HPDE6-E6E7 (cell line): ENCODE measurements around the gene RABL2A.
"Not testable (repeated sequence)": the region's sequence is repeated elsewhere in the genome, so short reads cannot be mapped to it uniquely, and the experiment has no call there.

Experiments used
- DNase-seq: peaks from one replicate; pipeline ENCODE4 v3.0.0; 2011; ENCODE audit warnings: missing footprints; ENCODE audit errors: extremely low spot score

Gene RABL2A

DNA sequence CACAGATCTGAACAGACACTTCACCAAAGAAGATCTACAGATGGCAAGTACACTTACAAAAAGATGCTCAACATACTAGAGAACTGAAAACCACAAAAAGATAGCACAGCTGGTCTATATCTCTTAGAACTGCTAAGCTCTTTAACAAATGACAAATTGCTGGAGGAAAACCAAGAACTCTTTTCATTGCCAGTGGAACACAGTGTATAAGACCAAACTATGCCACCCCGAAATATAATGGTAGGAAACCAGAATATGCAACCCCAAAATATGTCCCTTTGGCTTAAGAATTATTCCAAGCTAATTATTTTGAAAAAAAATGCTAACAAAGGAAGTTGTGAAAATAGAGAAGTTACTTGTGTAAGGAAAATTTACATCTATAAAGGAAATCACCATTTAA is 21.0 kb upstream of the RABL2A start:
- DNase-seq = not testable (repeated sequence)

DNA sequence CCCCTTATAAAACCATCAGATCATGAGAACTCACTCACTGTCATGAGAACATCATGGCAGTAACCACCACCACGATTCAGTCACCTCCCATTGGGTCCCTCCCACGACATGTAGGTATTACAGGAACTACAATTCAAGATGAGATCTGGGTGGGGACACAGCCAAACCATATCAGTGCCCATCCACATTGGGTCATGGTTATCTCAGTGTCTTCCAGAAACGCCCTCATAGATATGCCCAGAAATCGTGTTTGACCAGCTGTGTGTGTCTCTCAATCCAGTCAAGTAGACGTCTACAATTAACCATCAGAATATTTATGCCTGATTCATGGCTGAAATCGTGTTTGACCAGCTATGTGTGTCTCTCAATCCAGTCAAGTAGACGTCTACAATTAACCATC is 17.2 kb upstream of the RABL2A start:
- DNase-seq = not testable (repeated sequence)

DNA sequence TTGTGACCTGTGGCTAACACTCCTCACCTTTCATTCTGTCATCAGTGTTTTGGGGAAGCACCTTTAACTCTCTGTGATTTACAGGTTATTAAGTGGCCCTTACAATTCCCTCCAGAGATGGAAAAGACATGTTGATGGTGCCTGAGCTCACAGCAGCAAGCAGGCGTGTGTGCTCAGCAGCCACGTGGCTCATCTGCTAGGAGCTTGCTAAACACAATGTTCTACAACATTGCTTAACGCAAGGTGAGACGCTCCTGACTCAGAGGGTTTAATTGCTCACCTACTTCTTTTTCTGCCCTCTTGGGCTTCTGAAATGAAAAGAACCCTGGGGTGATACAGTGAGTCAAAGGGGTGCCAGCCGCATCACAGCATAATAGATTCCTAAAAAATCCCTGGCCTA is 6.1 kb upstream of the RABL2A start:
- not testable (repeated sequence) for DNase-seq

DNA sequence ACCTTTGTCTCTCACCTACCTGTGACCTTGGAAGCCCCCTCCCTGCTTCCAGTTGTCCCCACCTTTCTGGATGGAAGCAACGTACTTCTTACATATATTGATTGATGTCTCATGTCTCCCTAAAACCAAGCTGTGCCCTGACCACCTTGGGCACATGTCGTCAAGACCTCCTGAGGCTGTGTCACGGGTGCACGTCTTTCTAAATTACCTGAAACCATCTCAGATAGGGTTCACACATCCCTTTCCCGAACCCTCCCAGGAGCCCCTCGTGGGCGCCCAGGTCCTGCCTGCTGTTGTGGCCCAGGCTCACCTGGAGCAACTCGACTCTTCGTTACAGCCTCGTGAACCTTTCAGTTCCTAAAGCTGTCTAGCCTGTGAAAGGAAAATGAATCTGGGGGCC is 1.2 kb upstream of the RABL2A start:
- not testable (repeated sequence) for DNase-seq

DNA sequence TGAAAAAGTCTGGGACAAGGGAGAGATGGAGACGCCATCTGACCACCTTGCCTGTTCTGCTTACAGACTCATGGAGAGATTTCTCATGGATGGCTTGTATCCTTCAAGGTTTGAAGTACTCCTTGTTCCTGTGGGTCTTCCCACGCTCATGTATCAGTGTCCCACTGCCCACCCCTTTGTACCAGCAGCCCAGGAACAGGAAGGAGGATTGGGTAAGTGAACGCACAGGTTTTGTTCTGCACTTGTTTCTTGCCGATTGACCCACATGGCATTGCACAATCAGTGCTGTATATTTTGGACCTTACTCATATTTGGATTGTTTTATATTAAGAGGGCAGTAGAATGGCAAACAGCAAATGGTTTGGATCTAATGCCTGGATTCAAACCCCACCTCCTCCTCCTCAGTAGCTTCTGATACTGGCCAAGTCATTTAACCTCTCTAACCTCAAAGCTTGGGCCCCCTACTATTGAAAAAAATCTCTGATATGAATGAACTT is 5.8 kb downstream of the RABL2A start:
- not testable (repeated sequence) for DNase-seq

DNA sequence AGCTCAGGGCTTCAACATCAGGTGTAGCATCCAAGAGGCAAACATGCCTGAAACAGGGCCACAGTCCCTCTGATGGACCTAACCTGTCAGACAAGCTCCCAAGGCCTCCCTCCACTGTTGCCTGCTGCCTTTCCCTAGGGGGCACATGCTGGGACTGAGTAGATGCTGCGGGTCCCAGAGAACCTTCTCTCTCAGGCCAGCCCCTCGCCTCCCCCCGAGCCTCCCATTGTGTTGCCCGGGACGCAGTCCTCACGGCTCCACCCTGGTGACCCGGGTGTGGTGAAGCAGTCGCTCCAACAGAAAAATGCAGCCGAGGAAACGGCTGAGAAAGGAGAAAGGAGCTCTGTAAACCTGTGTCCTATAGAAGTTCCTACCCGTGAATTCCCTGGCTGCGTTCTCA is 8.3 kb downstream of the RABL2A start:
- not testable (repeated sequence) for DNase-seq

DNA sequence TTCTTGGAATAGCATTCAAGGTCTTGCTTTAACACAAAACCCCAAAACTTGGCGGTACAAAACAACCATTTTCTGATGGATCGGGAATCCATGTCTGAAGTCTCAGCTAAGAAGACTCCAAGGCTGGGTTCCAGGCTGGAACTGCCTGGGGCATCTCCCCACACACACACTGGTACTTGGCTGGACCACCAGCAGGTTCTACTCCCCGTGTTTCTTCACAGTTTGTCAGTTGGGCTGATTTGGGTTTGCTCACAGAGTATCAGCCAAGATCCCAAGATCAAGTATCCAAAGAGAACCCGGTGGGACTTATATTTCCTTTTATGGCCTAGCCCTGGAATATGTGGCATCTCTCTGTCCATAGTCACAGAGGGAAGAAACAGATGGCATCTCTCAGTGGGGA is 9.2 kb downstream of the RABL2A start:
- not testable (repeated sequence) for DNase-seq

DNA sequence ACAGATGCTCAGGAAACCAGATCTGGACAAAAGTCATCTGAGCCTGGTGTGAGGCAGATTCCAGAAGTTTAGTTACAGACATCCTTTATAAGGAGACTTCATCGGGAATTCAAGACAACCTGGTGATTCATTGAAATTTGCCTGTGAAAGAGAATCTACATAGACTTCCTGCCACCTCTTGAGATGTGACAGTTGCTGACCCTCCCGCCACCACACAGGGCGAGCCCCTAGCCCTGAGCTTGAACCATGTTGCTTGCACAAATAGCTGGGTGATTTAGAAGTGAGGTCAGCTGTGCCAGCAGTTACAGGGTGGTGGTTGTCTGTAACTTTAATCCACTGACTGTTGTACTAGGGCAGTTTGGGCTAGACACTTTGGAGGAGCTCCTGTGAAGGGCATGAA is 11.0 kb downstream of the RABL2A start:
- not testable (repeated sequence) for DNase-seq

DNA sequence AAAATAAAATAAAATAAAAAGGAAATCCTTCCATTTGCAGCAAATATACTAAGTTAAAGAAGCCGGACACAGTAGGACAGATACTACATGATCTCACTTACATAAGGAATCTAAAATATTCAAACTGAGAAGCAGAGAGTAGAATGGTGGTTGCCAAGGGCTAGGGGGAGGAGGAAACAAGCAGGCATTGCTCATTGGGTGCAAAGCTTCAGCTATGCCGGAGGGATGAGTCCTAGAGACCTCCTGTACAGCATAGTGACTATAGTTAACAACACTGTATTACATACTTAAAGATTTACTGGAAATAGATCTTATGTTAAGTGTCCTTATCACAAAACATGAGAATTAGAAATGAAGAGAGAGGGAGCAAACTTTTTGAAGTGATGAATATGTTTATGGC is 19.2 kb downstream of the RABL2A start:
- DNase-seq = not testable (repeated sequence)

DNA sequence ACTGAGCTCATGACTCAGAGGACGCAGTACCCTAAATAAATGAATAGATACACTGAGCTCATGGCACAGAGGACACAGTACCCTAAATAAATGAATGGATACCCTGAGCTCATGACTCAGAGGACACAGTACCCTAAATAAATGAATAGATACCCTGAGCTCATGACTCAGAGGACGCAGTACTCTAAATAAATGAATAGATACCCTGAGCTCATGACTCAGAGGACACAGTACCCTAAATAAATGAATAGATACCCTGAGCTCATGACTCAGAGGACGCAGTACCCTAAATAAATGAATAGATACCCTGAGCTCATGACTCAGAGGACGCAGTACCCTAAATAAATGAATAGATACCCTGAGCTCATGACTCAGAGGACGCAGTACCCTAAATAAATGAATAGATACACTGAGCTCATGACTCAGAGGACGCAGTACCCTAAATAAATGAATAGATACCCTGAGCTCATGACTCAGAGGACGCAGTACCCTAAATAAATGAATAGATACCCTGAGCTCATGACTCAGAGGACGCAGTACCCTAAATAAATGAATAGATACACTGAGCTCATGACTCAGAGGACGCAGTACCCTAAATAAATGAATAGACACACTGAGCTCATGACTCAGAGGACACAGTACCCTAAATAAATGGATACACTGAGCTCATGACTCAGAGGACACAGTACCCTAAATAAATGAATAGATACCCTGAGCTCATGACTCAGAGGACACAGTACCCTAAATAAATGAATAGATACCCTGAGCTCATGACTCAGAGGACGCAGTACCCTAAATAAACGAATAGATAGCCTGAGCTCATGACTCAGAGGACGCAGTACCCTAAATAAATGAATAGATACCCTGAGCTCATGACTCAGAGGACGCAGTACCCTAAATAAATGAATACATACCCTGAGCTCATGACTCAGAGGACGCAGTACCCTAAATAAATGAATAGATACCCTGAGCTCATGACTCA is 24.1 kb downstream of the RABL2A start:
- not testable (repeated sequence) for DNase-seq

DNA sequence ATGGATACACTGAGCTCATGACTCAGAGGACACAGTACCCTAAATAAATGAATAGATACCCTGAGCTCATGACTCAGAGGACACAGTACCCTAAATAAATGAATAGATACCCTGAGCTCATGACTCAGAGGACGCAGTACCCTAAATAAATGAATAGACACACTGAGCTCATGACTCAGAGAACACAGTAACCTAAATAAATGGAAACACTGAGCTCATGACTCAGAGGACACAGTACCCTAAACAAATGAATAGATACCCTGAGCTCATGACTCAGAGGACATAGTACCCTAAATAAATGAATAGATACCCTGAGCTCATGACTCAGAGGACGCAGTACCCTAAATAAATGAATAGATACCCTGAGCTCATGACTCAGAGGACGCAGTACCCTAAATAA is 25.5 kb downstream of the RABL2A start:
- DNase-seq = not testable (repeated sequence)

DNA sequence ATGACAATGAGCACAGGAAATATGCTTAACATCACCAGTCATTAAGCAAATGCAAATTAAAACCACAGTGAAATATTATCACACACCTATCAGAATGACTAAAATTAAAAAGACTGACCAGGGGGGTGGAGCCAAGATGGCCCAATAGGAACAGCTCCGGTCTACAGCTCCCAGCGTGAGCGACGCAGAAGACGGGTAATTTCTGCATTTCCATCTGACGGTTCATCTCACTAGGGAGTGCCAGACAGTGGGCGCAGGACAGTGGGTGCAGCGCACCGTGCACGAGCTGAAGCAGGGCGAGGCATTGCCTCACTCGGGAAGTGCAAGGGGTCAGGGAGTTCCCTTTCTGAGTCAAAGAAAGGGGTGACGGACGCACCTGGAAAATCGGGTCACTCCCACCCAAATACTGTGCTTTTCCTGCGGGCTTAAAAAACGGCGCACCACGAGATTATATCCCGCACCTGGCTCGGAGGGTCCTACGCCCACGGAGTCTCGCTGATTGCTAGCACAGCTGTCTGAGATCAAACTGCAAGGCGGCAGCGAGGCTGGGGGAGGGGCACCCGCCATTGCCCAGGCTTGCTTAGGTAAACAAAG is 29.1 kb downstream of the RABL2A start:
- DNase-seq = not testable (repeated sequence)

DNA sequence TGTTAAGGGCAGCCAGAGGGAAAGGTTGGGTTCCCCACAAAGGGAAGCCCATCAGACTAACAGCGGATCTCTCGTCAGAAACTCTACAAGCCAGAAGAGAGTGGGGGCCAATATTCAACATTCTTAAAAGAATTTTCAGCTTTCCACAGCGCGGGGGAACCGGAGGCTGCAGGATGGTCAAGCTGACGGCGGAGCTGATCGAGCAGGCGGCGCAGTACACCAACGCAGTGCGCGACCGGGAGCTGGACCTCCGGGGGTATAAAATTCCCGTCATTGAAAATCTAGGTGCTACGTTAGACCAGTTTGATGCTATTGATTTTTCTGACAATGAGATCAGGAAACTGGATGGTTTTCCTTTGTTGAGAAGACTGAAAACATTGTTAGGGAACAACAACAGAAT is 30.7 kb downstream of the RABL2A start:
- DNase-seq = not testable (repeated sequence)

DNA sequence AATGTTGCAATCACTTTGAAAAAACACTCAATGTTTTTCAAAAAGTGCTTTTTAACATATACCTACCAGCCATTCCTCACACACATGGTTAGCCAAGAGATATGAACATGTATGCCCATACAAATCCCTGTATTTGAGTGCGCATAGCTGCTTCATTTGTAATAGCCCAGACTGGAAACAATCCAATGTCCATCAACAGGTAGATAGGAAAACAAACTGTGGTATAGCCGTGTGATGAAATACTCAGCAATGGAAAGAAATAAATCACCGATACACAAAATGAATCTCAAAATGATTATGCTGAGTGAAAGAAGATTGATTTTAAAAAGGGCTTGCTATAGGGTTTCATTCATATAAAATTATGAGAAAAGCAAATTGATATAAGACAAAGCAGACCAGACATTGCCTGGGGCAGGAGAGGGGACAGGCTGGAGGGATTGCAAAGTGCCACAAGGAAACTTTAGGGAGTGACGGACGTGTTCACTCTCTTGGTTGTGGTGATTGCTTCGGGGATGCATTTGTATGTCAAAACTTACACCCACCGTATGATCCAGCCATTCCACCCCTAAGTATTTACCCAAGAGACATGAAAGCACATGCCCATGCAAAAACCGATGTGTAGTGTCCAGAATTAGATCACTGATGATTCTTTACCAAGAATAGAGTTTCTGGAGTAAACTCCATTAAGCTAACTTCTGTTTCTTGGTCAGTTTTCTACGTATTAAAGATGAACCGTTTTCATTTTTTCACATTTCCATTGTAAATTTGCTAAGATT is 36.4 kb downstream of the RABL2A start:
- DNase-seq = not testable (repeated sequence)

DNA sequence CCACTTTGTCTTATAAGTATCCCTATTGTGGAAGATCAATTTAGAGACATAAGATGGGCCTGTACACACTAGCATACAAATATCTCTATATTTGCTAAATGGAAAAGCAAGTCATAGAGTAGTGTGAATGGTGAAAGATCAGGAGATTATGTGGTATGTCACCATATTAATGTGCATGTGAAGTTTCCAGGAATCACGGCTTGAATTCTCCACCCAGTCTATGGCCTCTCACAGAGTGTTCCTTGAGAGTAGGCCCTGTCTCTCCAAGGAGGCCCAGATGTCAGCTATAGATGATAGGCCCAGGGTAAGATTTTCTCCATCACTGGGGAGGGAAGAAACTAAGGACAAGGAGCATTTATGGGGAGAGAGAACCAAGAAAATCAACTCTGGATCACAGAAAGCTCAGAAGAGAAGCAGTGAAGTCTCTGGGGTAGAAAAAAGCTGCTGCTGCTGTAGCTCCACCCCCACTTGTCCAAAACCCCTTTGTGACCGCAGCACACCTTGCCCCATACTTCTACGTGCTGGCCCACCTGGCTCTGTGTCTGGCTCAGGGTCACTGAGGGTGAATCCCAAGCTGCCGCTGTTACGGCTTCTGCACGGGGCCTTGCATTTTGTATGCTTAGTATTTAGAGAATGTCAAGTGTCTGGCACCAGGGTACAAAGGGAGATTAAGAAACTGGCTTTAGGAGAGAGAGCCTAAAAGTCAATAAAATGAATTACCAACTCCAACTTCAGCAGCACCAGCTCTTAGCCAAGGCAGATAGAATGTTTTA is 37.9 kb downstream of the RABL2A start:
- not testable (repeated sequence) for DNase-seq

DNA sequence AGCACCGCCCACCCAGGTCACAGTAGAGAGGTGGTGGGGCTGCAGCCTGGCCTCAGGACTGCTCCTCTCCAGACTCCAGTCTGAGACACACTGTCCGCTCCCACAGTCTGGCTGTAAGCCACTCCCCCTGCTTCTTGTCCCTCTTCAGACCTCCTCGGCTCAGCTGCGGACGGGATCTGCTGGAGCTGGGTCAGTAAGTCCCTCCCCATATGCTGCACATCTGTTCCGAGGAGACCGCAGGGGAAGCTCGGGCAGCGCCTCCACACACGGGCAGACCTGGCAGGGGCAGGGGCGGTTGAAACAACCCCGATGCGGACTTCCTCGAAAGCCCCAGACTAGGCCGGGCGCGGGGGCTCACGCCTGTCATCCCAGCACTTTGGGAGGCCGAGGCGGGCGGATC is 41.9 kb downstream of the RABL2A start:
- not testable (repeated sequence) for DNase-seq

DNA sequence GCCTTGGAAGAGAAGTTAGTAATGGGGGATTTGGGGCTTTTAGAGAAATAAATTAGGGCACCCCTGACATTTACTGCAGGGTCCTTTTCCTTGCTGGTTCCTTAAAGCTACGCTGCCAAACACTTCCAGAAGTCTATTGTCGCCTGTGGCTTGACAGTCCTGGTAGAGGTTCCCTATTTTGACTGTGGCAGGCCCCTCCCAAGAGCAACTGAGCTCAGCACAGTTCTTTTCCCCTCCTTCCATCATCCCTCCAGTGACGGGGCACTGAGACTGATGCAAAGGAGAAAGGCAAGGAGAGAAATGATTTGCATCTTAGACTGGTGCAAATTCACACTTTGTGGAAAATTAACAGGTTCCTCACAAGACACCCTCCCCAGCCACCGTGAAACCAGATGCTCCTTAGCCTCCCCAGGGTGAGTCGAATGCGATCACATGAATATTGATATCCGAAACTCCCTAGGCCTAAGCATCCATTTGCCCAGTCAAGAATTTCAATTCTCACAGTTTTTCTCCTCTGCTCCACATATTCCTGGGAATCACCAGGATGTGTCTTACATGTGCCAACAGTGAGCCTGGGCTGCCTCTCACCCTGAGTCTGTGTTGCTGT is 45.4 kb downstream of the RABL2A start:
- no peak for DNase-seq

DNA sequence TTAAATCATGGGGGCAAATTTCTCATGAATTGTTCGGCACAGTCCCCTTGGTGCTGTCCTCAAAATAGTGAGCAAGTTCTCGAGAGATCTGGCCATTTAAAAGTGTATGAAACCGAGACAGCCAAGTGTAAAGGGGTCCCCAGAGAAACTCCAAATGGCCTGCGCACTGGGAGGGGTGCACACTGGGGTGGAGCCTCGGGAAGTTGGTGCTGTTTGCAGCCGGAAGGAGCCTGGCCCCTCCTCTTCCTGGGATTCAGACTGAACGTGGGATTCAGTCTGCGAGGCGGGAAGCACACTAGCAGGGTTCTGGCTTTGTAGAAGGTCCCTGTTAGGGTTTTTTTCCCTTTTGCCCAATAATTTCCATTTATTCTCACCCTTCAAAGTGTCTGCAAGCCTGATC is 48.8 kb downstream of the RABL2A start:
- DNase-seq = no peak

DNA sequence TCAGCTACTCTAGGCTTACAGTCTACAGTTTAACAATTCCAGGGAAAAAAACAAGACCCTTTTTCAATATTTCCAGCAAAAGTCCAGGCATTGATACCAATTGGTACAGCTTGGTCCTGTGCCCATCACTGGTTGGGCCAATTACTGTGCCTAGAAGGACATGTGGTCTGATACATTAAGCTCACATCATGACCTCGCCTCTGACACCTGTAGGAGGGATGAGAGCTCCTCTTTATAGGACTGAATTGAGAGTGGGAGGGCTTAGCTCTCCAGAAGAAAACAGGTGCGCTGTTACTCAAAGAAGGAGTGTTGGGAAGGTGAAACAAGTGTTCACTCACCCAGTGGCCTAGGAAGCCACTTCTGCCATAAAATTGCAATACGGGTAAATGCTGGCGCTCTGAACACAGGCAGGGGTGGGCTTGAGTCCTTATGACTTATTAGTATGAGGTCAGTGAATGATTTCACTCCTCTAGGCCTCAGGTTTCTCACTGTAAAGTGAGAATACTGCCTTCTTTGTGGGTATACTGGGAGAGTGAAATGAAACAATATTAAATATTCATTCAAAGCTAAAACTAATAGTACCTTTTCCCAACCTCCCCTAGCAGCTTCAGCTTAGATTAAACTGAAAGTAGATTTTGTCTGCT is 49.7 kb downstream of the RABL2A start:
- DNase-seq = no peak

DNA sequence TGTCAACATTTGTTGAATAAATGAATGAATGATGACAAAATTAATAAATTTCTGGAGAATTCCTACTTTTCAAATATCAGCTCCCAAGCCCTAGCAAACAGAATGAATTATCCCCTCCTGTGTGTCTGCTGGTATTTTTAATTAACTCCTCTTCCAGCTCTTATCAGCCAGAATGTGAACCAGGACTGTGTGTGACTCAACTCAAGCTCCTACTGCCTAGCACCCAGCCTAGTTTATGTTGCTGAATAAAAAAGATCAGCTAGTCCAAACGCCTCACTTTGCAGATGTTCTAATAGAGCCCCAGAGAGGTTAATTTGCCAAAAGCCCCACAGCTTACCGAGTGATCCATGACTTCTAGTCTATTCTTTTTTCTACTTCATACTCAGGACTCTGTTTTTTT is 50.3 kb downstream of the RABL2A start:
- no peak for DNase-seq
